Glutamatergic neuron (in vitro differentiated cells): ENCODE results near the gene ANO9. TPM values are rescaled to one million over a fixed set of nuclear protein-coding genes. Genes with fewer than 3 reads are reported as not detected.

Source experiments
- DNase-seq: peaks from one replicate; pipeline ENCODE4 v3.0.0; 2022
- H3K27ac Mint-ChIP-seq: one replicate; pipeline ENCODE4 v1.8.0; 2020; ENCODE audit warnings: mild to moderate bottlenecking, mixed read lengths, inconsistent platforms; ENCODE audit not compliant: unreplicated experiment
- H3K27me3 Mint-ChIP-seq: one replicate; pipeline ENCODE4 v1.8.0; 2020; ENCODE audit warnings: mild to moderate bottlenecking, moderate library complexity, mixed read lengths, inconsistent platforms; ENCODE audit not compliant: unreplicated experiment
- H3K36me3 Mint-ChIP-seq: one replicate; pipeline ENCODE4 v1.8.0; 2020; ENCODE audit warnings: mild to moderate bottlenecking, mixed read lengths, inconsistent platforms; ENCODE audit not compliant: unreplicated experiment
- H3K4me1 Mint-ChIP-seq: one replicate; pipeline ENCODE4 v1.8.0; 2020; ENCODE audit warnings: mild to moderate bottlenecking, low read depth, mixed read lengths, inconsistent platforms; ENCODE audit not compliant: unreplicated experiment
- H3K4me3 Mint-ChIP-seq: one replicate; pipeline ENCODE4 v1.8.0; 2020; ENCODE audit warnings: mild to moderate bottlenecking, mixed read lengths, inconsistent platforms; ENCODE audit not compliant: unreplicated experiment
- H3K9me3 Mint-ChIP-seq: one replicate; pipeline ENCODE4 v1.8.0; 2020; ENCODE audit warnings: mild to moderate bottlenecking, moderate library complexity, mixed read lengths, inconsistent platforms; ENCODE audit not compliant: unreplicated experiment
- total RNA-seq: library from RNA; stranded (reverse); fragmentation: NEBNext Ultra II Directional; extraction: Animal tissue kit (Norgen Biotek cat#: 25700); gene quantifications from one replicate; pipeline ENCODE4 v1.2.1, GENCODE V29; 2021; ENCODE audit not compliant: unreplicated experiment
- TF ChIP-seq, protein P1 (sequence below): fragments of 200-600 bp; sonication (generic); IDR thresholded peaks from one replicate; pipeline ENCODE4 v1.5.0; 2021; ENCODE audit not compliant: partially characterized antibody, unreplicated experiment

Gene ANO9
- total RNA-seq, 1 donor from 2014 or later, result 1.8 TPM

DNA sequence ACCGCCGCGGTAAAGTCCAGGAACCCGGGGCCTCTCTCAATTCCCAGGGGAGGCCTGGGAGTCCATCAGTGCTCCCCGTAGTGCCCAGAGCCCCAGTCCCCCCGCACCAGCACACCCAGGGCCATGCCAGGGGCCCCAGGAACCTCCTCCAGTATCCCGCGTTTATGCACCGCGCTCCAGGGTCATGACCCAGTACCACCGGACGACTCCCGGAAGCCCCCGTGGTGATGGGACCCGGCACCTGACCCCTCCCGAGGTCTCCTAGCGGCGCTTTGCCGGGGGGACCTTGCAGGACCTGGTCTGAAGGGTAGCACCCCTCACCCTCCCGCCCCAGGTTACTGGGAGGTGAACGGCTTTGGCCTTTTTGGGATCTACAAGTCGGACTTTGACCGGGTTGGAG, 61.3 kb downstream of the ANO9 start:
- Mint-ChIP-seq H3K4me3 (no peak overlapping the region), H3K27me3 (peaks cover 20% of the 10 kb centered on the region)

DNA sequence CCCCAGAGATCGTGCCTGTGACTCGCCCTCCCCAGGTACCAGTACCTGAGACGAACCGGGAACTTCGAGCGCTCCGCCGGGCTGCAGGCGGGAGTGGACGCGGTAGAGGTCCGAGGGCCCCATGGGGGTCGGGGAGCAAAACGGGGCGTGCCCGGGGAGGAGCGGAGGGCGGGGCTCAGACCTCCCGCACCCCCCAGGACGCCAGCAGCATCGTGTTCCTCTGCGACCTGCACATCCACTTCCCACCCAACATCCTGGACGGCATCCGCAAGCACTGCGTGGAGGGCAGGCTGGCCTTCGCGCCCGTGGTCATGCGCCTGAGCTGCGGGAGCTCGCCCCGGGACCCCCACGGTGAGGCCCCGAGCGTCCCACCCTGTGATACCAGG, 61.7 kb downstream of the ANO9 start:
- TF ChIP-seq, protein P1, sequence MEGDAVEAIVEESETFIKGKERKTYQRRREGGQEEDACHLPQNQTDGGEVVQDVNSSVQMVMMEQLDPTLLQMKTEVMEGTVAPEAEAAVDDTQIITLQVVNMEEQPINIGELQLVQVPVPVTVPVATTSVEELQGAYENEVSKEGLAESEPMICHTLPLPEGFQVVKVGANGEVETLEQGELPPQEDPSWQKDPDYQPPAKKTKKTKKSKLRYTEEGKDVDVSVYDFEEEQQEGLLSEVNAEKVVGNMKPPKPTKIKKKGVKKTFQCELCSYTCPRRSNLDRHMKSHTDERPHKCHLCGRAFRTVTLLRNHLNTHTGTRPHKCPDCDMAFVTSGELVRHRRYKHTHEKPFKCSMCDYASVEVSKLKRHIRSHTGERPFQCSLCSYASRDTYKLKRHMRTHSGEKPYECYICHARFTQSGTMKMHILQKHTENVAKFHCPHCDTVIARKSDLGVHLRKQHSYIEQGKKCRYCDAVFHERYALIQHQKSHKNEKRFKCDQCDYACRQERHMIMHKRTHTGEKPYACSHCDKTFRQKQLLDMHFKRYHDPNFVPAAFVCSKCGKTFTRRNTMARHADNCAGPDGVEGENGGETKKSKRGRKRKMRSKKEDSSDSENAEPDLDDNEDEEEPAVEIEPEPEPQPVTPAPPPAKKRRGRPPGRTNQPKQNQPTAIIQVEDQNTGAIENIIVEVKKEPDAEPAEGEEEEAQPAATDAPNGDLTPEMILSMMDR, result no peak
- Mint-ChIP-seq H3K36me3 (peaks cover 21% of the 10 kb centered on the region), H3K27me3 (peaks cover 20% of the 10 kb centered on the region), H3K4me1 (peaks cover 5% of the 10 kb centered on the region), H3K4me3 (no peak overlapping the region), H3K27ac (no peak overlapping the region), H3K9me3 (peaks cover 25% of the 10 kb centered on the region)
- no peak for DNase-seq

More for the DNA sequence above, 61.3 kb downstream of the ANO9 start:
- no peak for DNase-seq
- TF ChIP-seq, protein P1, result no peak
- Mint-ChIP-seq H3K9me3 (peaks cover 25% of the 10 kb centered on the region), H3K4me1 (peaks cover 5% of the 10 kb centered on the region), H3K27ac (no peak overlapping the region), H3K36me3 (peaks cover 21% of the 10 kb centered on the region)

DNA sequence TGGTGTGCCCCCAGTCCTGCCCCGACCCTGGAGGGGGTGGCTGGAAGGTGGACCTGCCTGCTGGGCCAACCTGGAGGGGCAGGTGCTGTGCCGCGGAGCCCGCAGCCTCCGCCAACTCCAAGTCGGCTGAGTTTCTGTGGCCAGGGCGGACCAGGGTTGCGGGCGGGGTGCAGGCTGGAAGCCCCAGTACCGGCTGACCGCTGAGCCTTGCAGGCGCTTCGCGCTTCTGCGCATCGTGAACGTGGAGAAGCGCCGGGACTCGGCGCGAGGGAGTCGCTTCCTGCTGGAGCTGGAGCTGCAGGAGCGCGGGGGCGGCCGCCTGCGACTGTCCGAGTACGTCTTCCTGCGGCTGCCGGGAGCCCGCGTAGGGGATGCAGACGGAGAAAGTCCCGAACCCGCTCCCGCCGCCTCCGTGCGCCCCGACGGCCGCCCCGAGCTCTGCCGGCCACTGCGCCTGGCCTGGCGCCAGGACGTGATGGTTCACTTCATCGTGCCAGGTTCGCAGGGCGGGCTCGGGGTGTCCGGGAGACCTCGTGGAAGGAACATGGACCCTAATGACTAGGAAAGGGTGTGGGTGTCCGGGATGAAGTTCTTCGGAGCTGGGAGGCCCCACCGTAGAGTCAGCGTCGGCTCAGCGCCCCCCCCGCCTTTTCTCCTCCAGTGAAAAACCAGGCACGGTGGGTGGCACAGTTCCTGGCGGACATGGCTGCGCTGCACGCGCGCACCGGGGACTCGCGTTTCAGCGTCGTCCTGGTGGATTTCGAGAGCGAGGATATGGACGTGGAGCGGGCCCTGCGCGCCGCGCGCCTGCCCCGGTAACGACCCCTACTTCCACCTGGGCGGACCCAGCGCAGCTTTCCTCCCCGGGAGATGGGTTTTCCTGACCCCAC, 62.4 kb downstream of the ANO9 start:
- no peak overlapping the region for H3K4me3 Mint-ChIP-seq
- peaks cover 25% of the 10 kb centered on the region for H3K9me3 Mint-ChIP-seq
- H3K36me3 Mint-ChIP-seq, result peaks cover 21% of the 10 kb centered on the region
- H3K27me3 Mint-ChIP-seq, result peaks cover 20% of the 10 kb centered on the region
- TF ChIP-seq, protein P1, result no peak
- no peak overlapping the region for H3K27ac Mint-ChIP-seq
- DNase-seq, result no peak
- peaks cover 5% of the 10 kb centered on the region for H3K4me1 Mint-ChIP-seq

DNA sequence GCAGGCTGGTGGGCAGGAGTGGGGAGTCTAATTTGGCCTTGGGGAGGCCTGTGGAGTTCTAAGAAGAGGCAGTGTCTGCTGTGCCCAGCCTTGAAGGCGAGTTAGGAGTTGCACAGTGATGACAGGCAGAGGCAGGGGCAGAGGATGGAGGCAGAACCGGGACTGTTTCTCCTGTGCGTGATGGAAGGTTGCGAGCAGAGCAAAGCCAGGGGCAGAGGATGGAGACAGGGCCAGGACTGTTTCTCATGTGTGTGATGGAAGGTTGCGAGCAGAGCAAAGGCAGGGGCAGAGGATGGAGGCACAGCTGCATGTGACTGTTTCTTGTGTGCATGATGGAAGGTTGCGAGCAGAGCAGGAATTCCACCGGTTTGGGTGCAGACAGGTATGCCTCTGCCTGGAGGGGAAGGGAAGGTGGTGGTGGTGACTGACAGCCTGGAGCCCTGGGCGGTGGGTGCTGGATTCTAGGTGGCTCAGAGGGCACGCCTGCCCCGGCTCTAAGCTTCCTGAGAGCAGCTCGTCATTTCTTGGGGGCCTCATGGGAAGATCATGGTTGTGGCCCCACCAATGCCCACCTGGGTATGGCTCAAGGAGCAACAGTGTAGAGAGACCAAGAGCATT, 63.8 kb downstream of the ANO9 start:
- TF ChIP-seq, protein P1, result no peak
- no peak for DNase-seq
- H3K4me3 Mint-ChIP-seq, result no peak overlapping the region

More for the DNA sequence above, 63.8 kb downstream of the ANO9 start:
- H3K27me3 Mint-ChIP-seq, result peaks cover 19% of the 10 kb centered on the region
- H3K27ac Mint-ChIP-seq, result no peak overlapping the region
- peaks cover 17% of the 10 kb centered on the region for H3K9me3 Mint-ChIP-seq
- peaks cover 13% of the 10 kb centered on the region for H3K36me3 Mint-ChIP-seq
- H3K4me1 Mint-ChIP-seq, result no peaks in the 10 kb centered on the region
